ENCODE measurements around the gene ST6GALNAC1. TPM values are rescaled to one million over a fixed set of nuclear protein-coding genes. Genes with fewer than 3 reads are reported as not detected.

ST6GALNAC1 gene
- total and polyA plus RNA-seq, 2 of the 13 experiments (the other 11 are each of a cell fraction or from before 2014, with no cell fraction given): not detected

DNA sequence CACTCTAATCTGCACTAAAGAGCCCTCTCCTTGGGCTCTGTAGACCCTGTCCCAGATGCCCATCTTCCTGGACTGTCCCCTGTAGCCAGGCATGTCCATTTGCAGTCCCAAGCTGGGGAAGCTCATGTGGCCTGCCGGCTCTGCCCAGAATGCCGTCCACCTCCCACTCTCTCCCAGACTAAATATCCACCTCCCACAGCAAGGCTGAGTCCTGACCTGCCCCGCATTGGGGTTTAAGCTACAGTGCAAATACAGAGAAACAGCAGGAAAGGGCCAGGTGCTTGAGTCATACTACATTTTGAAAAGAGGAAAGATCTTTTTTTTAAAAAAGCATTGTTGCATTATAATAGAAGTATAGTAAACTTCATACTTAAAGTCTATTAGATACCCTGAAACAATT, 60.9 kb downstream of the ST6GALNAC1 start:
- DNase-seq (ENCODE audit: low spot score) (no peak), FAIRE-seq (no peak), ATAC-seq (no peak)
- Histone ChIP-seq H3K27ac (ENCODE audit: extremely low read length, insufficient read depth, low read length) (no peak overlapping the region), H3K36me3 (replicated peaks in 1 of 2; ENCODE audit: control insufficient read depth in 1 of 2, insufficient read depth in 2 of 2, low read length in 2 of 2) (no peaks in the 10 kb centered on the region), H3K27me3 (ENCODE audit: control insufficient read depth in 1 of 2, insufficient read depth in 2 of 2, low read length in 2 of 2) (peaks cover 11 to 35% of the 10 kb centered on the region in 2 experiments; a peak in 4 of 5 replicates), H3K4me1 (ENCODE audit: insufficient read depth, low read length) (peaks cover 33% of the 10 kb centered on the region), H4K20me1 (ENCODE audit: insufficient read depth, low read length) (no peaks in the 10 kb centered on the region), H3K79me2 (ENCODE audit: insufficient read depth, low read length) (no peaks in the 10 kb centered on the region), H3K9ac (ENCODE audit: insufficient read depth, low read depth, low read length) (no peak overlapping the region), H3K4me2 (ENCODE audit: low read depth, low read length) (no peak overlapping the region), H2AFZ (ENCODE audit: low read length) (no peak overlapping the region), H3K4me3 (replicated peaks in 1 of 3; ENCODE audit: insufficient read depth in 1 of 3, low read depth in 2 of 3, low read length in 3 of 3) (no peak overlapping the region), H3K9me3 (ENCODE audit: low read length) (no peaks in the 10 kb centered on the region)
- in situ Hi-C loops (cut with HindIII; ENCODE audit: extremely low pct_ligation_motif_present, low pct_unique_long_range_greater_than_20kb): loop anchor here (5.0 kb wide), 1 partner anchor 35 kb away; no protein-coding TSS in a partner anchor
- BruUV-seq (replicated peaks): no TSS peak
- 11% methylated on average over 3 of the region's 3 CpGs for WGBS (ENCODE audit: low lambda C conversion rate)
- intact Hi-C loops (cut with micrococcal nuclease; ENCODE audit: unreplicated experiment): no loop called here
- ChIA-PET POLR2A (interaction anchor here (0.9 to 1.1 kb wide), 2 partner anchors 15 to 89 kb away, joined by 3 to 8 read pairs; no protein-coding TSS in a partner anchor), CTCF (ENCODE audit: low intra/inter-chr PET ratio, low total read pairs) (no interaction called here)
- no peak for TF ChIP-seq RFX5 (IDR thresholded peaks at IDR 0.05; ENCODE audit: low read depth, low read length)
- no peak for TF ChIP-seq ZNF652 (CRISPR knock-in tag; IDR thresholded peaks at IDR 0.05; ENCODE audit: borderline replicate concordance, low read depth)
- TF ChIP-seq ZNF501 (CRISPR knock-in tag; IDR thresholded peaks at IDR 0.05): no peak
- no peak for TF ChIP-seq ZFP36 (IDR thresholded peaks at IDR 0.05; ENCODE audit: borderline replicate concordance, low read depth, low read length, partially characterized antibody)
- TF ChIP-seq, protein P1, sequence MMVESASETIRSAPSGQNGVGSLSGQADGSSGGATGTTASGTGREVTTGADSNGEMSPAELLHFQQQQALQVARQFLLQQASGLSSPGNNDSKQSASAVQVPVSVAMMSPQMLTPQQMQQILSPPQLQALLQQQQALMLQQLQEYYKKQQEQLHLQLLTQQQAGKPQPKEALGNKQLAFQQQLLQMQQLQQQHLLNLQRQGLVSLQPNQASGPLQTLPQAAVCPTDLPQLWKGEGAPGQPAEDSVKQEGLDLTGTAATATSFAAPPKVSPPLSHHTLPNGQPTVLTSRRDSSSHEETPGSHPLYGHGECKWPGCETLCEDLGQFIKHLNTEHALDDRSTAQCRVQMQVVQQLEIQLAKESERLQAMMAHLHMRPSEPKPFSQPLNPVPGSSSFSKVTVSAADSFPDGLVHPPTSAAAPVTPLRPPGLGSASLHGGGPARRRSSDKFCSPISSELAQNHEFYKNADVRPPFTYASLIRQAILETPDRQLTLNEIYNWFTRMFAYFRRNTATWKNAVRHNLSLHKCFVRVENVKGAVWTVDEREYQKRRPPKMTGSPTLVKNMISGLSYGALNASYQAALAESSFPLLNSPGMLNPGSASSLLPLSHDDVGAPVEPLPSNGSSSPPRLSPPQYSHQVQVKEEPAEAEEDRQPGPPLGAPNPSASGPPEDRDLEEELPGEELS (CRISPR knock-in tag; IDR thresholded peaks at IDR 0.05): no peak
- TF ChIP-seq, protein P2, sequence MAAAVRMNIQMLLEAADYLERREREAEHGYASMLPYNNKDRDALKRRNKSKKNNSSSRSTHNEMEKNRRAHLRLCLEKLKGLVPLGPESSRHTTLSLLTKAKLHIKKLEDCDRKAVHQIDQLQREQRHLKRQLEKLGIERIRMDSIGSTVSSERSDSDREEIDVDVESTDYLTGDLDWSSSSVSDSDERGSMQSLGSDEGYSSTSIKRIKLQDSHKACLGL (CRISPR knock-in tag; IDR thresholded peaks at IDR 0.05): no peak
- no peak for TF ChIP-seq ZNF234 (CRISPR knock-in tag; conservative IDR thresholded peaks at IDR 0.05)
- TF ChIP-seq ZNF891 (CRISPR knock-in tag; IDR thresholded peaks at IDR 0.05): no peak
- TF ChIP-seq, protein P3, sequence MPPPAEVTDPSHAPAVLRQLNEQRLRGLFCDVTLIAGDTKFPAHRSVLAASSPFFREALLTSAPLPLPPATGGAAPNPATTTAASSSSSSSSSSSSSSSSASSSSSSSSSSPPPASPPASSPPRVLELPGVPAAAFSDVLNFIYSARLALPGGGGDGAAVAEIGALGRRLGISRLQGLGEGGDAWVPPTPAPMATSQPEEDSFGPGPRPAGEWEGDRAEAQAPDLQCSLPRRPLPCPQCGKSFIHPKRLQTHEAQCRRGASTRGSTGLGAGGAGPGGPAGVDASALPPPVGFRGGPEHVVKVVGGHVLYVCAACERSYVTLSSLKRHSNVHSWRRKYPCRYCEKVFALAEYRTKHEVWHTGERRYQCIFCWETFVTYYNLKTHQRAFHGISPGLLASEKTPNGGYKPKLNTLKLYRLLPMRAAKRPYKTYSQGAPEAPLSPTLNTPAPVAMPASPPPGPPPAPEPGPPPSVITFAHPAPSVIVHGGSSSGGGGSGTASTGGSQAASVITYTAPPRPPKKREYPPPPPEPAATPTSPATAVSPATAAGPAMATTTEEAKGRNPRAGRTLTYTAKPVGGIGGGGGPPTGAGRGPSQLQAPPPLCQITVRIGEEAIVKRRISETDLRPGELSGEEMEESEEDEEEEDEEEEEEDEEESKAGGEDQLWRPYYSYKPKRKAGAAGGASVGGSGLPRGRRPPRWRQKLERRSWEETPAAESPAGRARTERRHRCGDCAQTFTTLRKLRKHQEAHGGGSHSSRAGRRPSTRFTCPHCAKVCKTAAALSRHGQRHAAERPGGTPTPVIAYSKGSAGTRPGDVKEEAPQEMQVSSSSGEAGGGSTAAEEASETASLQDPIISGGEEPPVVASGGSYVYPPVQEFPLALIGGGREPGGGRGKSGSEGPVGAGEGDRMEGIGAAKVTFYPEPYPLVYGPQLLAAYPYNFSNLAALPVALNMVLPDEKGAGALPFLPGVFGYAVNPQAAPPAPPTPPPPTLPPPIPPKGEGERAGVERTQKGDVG (CRISPR knock-in tag; IDR thresholded peaks at IDR 0.05; ENCODE audit: borderline replicate concordance): no peak
- no peak for TF ChIP-seq ZNF446 (CRISPR knock-in tag; IDR thresholded peaks at IDR 0.05)
- TF ChIP-seq ZNF451 (CRISPR knock-in tag; IDR thresholded peaks at IDR 0.05): no peak
- no peak for TF ChIP-seq FOXA3 (CRISPR knock-in tag; IDR thresholded peaks at IDR 0.05)
- no peak for TF ChIP-seq KDM4B (CRISPR knock-in tag; IDR thresholded peaks at IDR 0.05)
- TF ChIP-seq ZNF75D (CRISPR knock-in tag; IDR thresholded peaks at IDR 0.05; ENCODE audit: borderline replicate concordance): no peak
- TF ChIP-seq, protein P4, sequence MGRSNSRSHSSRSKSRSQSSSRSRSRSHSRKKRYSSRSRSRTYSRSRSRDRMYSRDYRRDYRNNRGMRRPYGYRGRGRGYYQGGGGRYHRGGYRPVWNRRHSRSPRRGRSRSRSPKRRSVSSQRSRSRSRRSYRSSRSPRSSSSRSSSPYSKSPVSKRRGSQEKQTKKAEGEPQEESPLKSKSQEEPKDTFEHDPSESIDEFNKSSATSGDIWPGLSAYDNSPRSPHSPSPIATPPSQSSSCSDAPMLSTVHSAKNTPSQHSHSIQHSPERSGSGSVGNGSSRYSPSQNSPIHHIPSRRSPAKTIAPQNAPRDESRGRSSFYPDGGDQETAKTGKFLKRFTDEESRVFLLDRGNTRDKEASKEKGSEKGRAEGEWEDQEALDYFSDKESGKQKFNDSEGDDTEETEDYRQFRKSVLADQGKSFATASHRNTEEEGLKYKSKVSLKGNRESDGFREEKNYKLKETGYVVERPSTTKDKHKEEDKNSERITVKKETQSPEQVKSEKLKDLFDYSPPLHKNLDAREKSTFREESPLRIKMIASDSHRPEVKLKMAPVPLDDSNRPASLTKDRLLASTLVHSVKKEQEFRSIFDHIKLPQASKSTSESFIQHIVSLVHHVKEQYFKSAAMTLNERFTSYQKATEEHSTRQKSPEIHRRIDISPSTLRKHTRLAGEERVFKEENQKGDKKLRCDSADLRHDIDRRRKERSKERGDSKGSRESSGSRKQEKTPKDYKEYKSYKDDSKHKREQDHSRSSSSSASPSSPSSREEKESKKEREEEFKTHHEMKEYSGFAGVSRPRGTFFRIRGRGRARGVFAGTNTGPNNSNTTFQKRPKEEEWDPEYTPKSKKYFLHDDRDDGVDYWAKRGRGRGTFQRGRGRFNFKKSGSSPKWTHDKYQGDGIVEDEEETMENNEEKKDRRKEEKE (IDR thresholded peaks at IDR 0.05): no peak
- TF ChIP-seq, protein P5, sequence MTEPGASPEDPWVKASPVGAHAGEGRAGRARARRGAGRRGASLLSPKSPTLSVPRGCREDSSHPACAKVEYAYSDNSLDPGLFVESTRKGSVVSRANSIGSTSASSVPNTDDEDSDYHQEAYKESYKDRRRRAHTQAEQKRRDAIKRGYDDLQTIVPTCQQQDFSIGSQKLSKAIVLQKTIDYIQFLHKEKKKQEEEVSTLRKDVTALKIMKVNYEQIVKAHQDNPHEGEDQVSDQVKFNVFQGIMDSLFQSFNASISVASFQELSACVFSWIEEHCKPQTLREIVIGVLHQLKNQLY (CRISPR knock-in tag; IDR thresholded peaks at IDR 0.05): no peak
- no peak for TF ChIP-seq ISL2 (CRISPR knock-in tag; IDR thresholded peaks at IDR 0.05)

Measured in HepG2 (cell line).